Ureter (tissue), 1 donor: ENCODE measurements around the gene CACNA2D1. TPM values are rescaled to one million over a fixed set of nuclear protein-coding genes. Genes with fewer than 3 reads are reported as not detected.
"Not testable (repeated sequence)": the region's sequence is repeated elsewhere in the genome, so short reads cannot be mapped to it uniquely, and the experiment has no call there.

Experiments
- DNase-seq: peaks from one replicate; pipeline ENCODE4 v3.0.0-alpha.2; 2020; ENCODE audit warnings: low spot score
- total RNA-seq: library from RNA; stranded (reverse); gene quantifications from one replicate; pipeline ENCODE4 v1.2.4, GENCODE V29; 2023
- donor health status: DM: yes; HTN: yes; CAD: no.

The CACNA2D1 gene
- total RNA-seq, 1 donor from 2014 or later: 20.2 TPM

- DNase-seq: no peak
Observed at GRCh38 chr7:82049442-82049841, 394.1 kb downstream of the CACNA2D1 start.

- DNase-seq: peak; percentile 44
Observed at GRCh38 chr7:82044497-82045080, 399.0 kb downstream of the CACNA2D1 start.

- DNase-seq: no peak
Observed at GRCh38 chr7:82039621-82040020, 404.0 kb downstream of the CACNA2D1 start.

GRCh38 chr7:82036146-82036886 is 407.3 kb downstream of the CACNA2D1 start:
- no peak for DNase-seq

- no peak for DNase-seq
Observed at GRCh38 chr7:82035456-82035855, 408.1 kb downstream of the CACNA2D1 start.

- no peak for DNase-seq
Observed at GRCh38 chr7:82032901-82033300, 410.7 kb downstream of the CACNA2D1 start.

GRCh38 chr7:82029236-82029913 is 414.2 kb downstream of the CACNA2D1 start:
- no peak for DNase-seq

- DNase-seq: no peak
Observed at GRCh38 chr7:82028097-82028496, 415.5 kb downstream of the CACNA2D1 start.

- DNase-seq: no peak
Observed at GRCh38 chr7:82021713-82022112, 421.9 kb downstream of the CACNA2D1 start.

GRCh38 chr7:82021036-82021435 is 422.5 kb downstream of the CACNA2D1 start:
- DNase-seq: no peak

GRCh38 chr7:82019551-82020475 is 423.8 kb downstream of the CACNA2D1 start:
- no peak for DNase-seq

- no peak for DNase-seq
Observed at GRCh38 chr7:82018226-82018625, 425.4 kb downstream of the CACNA2D1 start.

GRCh38 chr7:82017334-82017943 is 426.1 kb downstream of the CACNA2D1 start:
- no peak for DNase-seq

- DNase-seq: no peak
Observed at GRCh38 chr7:82015751-82016150, 427.8 kb downstream of the CACNA2D1 start.

GRCh38 chr7:82014574-82014973 is 429.0 kb downstream of the CACNA2D1 start:
- not testable (repeated sequence) for DNase-seq

- no peak for DNase-seq
Observed at GRCh38 chr7:82012453-82012852, 431.1 kb downstream of the CACNA2D1 start.

GRCh38 chr7:82010416-82010815 is 433.2 kb downstream of the CACNA2D1 start:
- no peak for DNase-seq

- no peak for DNase-seq
Observed at GRCh38 chr7:82007315-82007714, 436.3 kb downstream of the CACNA2D1 start.

- no peak for DNase-seq
Observed at GRCh38 chr7:82005056-82005455, 438.5 kb downstream of the CACNA2D1 start.

GRCh38 chr7:81993186-81993585 is 450.4 kb downstream of the CACNA2D1 start:
- DNase-seq: no peak

GRCh38 chr7:81990395-81990794 is 453.2 kb downstream of the CACNA2D1 start:
- no peak for DNase-seq
